Mononuclear cell (primary cell): Measurements from ENCODE around the gene COQ7. TPM values are rescaled to one million over a fixed set of nuclear protein-coding genes. Genes with fewer than 3 reads are reported as not detected.

Experiments used
- H3K27me3 ChIP-seq: 2 replicates; pipeline ENCODE4 v1.6.0; 2011; ENCODE audit warnings: low read length, control low read depth; ENCODE audit not compliant: insufficient read depth
- H3K4me1 ChIP-seq: 2 replicates; pipeline ENCODE4 v1.5.1; 2011; ENCODE audit warnings: mild to moderate bottlenecking, low read length, control low read depth; ENCODE audit not compliant: insufficient read depth
- H3K4me3 ChIP-seq: 2 replicates; pipeline ENCODE4 v1.5.1; 2011; ENCODE audit warnings: mild to moderate bottlenecking, low read length, moderate library complexity
- H3K9me3 ChIP-seq: 2 replicates; pipeline ENCODE4 v1.5.1; 2011; ENCODE audit warnings: low read depth, mild to moderate bottlenecking, control low read depth, low read length
- total RNA-seq: library from RNA; depleted of rRNA; stranded (reverse); fragments of >200 nt; gene quantifications from one replicate; pipeline ENCODE4 v1.2.3, GENCODE V29; 2012

Gene COQ7
- total RNA-seq, 1 donor: 7.3 TPM

- H3K4me1 ChIP-seq: no peaks in the 10 kb centered on the region
These were observed 27.3 kb downstream of the COQ7 start for GRCh38 chr16:19094542-19095365.

GRCh38 chr16:19095654-19096053 lies 28.2 kb downstream of the COQ7 start:
- Histone ChIP-seq H3K9me3 (no peaks in the 10 kb centered on the region), H3K4me3 (no peak overlapping the region), H3K27me3 (no peaks in the 10 kb centered on the region), H3K4me1 (no peaks in the 10 kb centered on the region)

More at GRCh38 chr16:19094542-19095365, 27.3 kb downstream of the COQ7 start:
- Histone ChIP-seq H3K4me3 (no peak overlapping the region), H3K9me3 (no peaks in the 10 kb centered on the region), H3K27me3 (no peaks in the 10 kb centered on the region)

GRCh38 chr16:19098173-19098572 lies 30.8 kb downstream of the COQ7 start:
- Histone ChIP-seq H3K9me3 (no peaks in the 10 kb centered on the region), H3K4me1 (no peaks in the 10 kb centered on the region), H3K4me3 (no peak overlapping the region), H3K27me3 (no peaks in the 10 kb centered on the region)

GRCh38 chr16:19102187-19102872 lies 34.9 kb downstream of the COQ7 start:
- Histone ChIP-seq H3K9me3 (no peaks in the 10 kb centered on the region), H3K27me3 (no peaks in the 10 kb centered on the region), H3K4me3 (no peak overlapping the region), H3K4me1 (peaks cover 18% of the 10 kb centered on the region)

GRCh38 chr16:19104607-19105006 lies 37.2 kb downstream of the COQ7 start:
- Histone ChIP-seq H3K9me3 (no peaks in the 10 kb centered on the region), H3K27me3 (no peaks in the 10 kb centered on the region), H3K4me1 (peaks cover 27% of the 10 kb centered on the region), H3K4me3 (no peak overlapping the region)

- Histone ChIP-seq H3K4me1 (peaks cover 27% of the 10 kb centered on the region), H3K4me3 (no peak overlapping the region), H3K9me3 (no peaks in the 10 kb centered on the region), H3K27me3 (no peaks in the 10 kb centered on the region)
These were observed 37.7 kb downstream of the COQ7 start for GRCh38 chr16:19105131-19105530.

- H3K27me3 ChIP-seq: no peaks in the 10 kb centered on the region
- H3K4me3 ChIP-seq: no peak overlapping the region
- no peaks in the 10 kb centered on the region for H3K9me3 ChIP-seq
- peaks cover 27% of the 10 kb centered on the region for H3K4me1 ChIP-seq
These were observed 38.6 kb downstream of the COQ7 start for GRCh38 chr16:19105891-19106624.

GRCh38 chr16:19106625-19107020 lies 39.2 kb downstream of the COQ7 start:
- H3K4me1 ChIP-seq: peaks cover 27% of the 10 kb centered on the region
- H3K27me3 ChIP-seq: no peaks in the 10 kb centered on the region
- no peak overlapping the region for H3K4me3 ChIP-seq
- no peaks in the 10 kb centered on the region for H3K9me3 ChIP-seq

GRCh38 chr16:19108409-19109287 lies 41.2 kb downstream of the COQ7 start:
- Histone ChIP-seq H3K27me3 (no peaks in the 10 kb centered on the region), H3K4me1 (peaks cover 40% of the 10 kb centered on the region), H3K4me3 (no peak overlapping the region), H3K9me3 (no peaks in the 10 kb centered on the region)

- Histone ChIP-seq H3K9me3 (no peaks in the 10 kb centered on the region), H3K27me3 (no peaks in the 10 kb centered on the region), H3K4me3 (no peak overlapping the region), H3K4me1 (peaks cover 40% of the 10 kb centered on the region)
These were observed 41.9 kb downstream of the COQ7 start for GRCh38 chr16:19109288-19109664.

- H3K27me3 ChIP-seq: no peaks in the 10 kb centered on the region
- H3K9me3 ChIP-seq: no peaks in the 10 kb centered on the region
- no peak overlapping the region for H3K4me3 ChIP-seq
- H3K4me1 ChIP-seq: peaks cover 50% of the 10 kb centered on the region
These were observed 43.3 kb downstream of the COQ7 start for GRCh38 chr16:19110537-19111360.

GRCh38 chr16:19112099-19112407 lies 44.6 kb downstream of the COQ7 start:
- Histone ChIP-seq H3K27me3 (no peaks in the 10 kb centered on the region), H3K4me1 (peaks cover 51% of the 10 kb centered on the region), H3K4me3 (no peak overlapping the region), H3K9me3 (no peaks in the 10 kb centered on the region)

- Histone ChIP-seq H3K27me3 (no peaks in the 10 kb centered on the region), H3K4me1 (peaks cover 56% of the 10 kb centered on the region), H3K4me3 (peak within 1 kb of the TSS; percentile 39), H3K9me3 (no peaks in the 10 kb centered on the region)
These were observed 46.4 kb downstream of the COQ7 start, which contains the start of gene ITPRIPL2 for GRCh38 chr16:19113577-19114358. Gene ITPRIPL2, plus strand, starts transcription at chr16:19113964. Its CDS starts 498 bp downstream, at chr16:19114462.
